CD4-positive, alpha-beta T cell treated with Interleukin-2 at 100 ng/mL for 4 hours (primary cell): ENCODE measurements around the gene ASTN1.

Experiments used
- DNase-seq: peaks from one replicate; pipeline ENCODE4 v3.0.0-alpha.2; 2020; ENCODE audit warnings: low spot score

Gene ASTN1

GRCh38 chr1:177163844-177164379, 600 bp downstream of the ASTN1 start:
- DNase-seq = no peak

- no peak for DNase-seq
Observed at GRCh38 chr1:177162243-177162642, 2.3 kb downstream of the ASTN1 start.

- no peak for DNase-seq
Observed at GRCh38 chr1:177146499-177146898, 18.0 kb downstream of the ASTN1 start.

GRCh38 chr1:177145106-177146070, 19.1 kb downstream of the ASTN1 start:
- DNase-seq = no peak

GRCh38 chr1:177142791-177143271, 21.7 kb downstream of the ASTN1 start:
- DNase-seq = no peak

GRCh38 chr1:177142010-177142409, 22.5 kb downstream of the ASTN1 start:
- DNase-seq = no peak

GRCh38 chr1:177138347-177138746, 26.2 kb downstream of the ASTN1 start:
- no peak for DNase-seq

- DNase-seq = no peak
Observed at GRCh38 chr1:177137814-177138213, 26.7 kb downstream of the ASTN1 start.

GRCh38 chr1:177135250-177135649, 29.3 kb downstream of the ASTN1 start:
- DNase-seq = no peak

- no peak for DNase-seq
Observed at GRCh38 chr1:177133977-177134538, 30.5 kb downstream of the ASTN1 start.

- DNase-seq = no peak
Observed at GRCh38 chr1:177132141-177132540, 32.4 kb downstream of the ASTN1 start.

- no peak for DNase-seq
Observed at GRCh38 chr1:177131723-177132122, 32.8 kb downstream of the ASTN1 start.

- no peak for DNase-seq
Observed at GRCh38 chr1:177130451-177130945, 34.0 kb downstream of the ASTN1 start.

GRCh38 chr1:177128665-177129281, 35.7 kb downstream of the ASTN1 start:
- no peak for DNase-seq

- DNase-seq = no peak
Observed at GRCh38 chr1:177126267-177126666, 38.2 kb downstream of the ASTN1 start.

GRCh38 chr1:177124577-177125278, 39.8 kb downstream of the ASTN1 start:
- DNase-seq = no peak

GRCh38 chr1:177122461-177123251, 41.9 kb downstream of the ASTN1 start:
- no peak for DNase-seq

GRCh38 chr1:177119311-177119710, 45.2 kb downstream of the ASTN1 start:
- no peak for DNase-seq

- no peak for DNase-seq
Observed at GRCh38 chr1:177118901-177119300, 45.6 kb downstream of the ASTN1 start.

- DNase-seq = no peak
Observed at GRCh38 chr1:177116941-177117340, 47.6 kb downstream of the ASTN1 start.
